Smooth muscle cell of trachea (primary cell): Measurements from ENCODE around the gene C17orf107. TPM values are rescaled to one million over a fixed set of nuclear protein-coding genes. Genes with fewer than 3 reads are reported as not detected.

Source experiments
- total RNA-seq: library from RNA; depleted of rRNA; stranded (reverse); fragments of >200 nt; gene quantifications from 2 replicates; pipeline ENCODE4 v1.2.1, GENCODE V29; 2014

C17orf107 gene
- total RNA-seq: 1.9 and 5.0 TPM in 2 replicates

GRCh38 chr17:4899341-4900230 lies at the start of gene C17orf107:
Gene C17orf107, plus strand, starts transcription at chr17:4899536. Its CDS starts 227 bp downstream, at chr17:4899763.

GRCh38 chr17:4903051-4903818 lies 3.9 kb downstream of the C17orf107 start, which contains the start of gene CHRNE:
Gene CHRNE, minus strand, starts transcription at chr17:4903098. Its CDS starts 35 bp downstream, at chr17:4903063.

GRCh38 chr17:4931963-4932362 lies 32.6 kb downstream of the C17orf107 start, which contains the start of gene GP1BA:
Gene GP1BA, plus strand, starts transcription at chr17:4932277. Its CDS starts 328 bp downstream, at chr17:4932605.

DNA sequence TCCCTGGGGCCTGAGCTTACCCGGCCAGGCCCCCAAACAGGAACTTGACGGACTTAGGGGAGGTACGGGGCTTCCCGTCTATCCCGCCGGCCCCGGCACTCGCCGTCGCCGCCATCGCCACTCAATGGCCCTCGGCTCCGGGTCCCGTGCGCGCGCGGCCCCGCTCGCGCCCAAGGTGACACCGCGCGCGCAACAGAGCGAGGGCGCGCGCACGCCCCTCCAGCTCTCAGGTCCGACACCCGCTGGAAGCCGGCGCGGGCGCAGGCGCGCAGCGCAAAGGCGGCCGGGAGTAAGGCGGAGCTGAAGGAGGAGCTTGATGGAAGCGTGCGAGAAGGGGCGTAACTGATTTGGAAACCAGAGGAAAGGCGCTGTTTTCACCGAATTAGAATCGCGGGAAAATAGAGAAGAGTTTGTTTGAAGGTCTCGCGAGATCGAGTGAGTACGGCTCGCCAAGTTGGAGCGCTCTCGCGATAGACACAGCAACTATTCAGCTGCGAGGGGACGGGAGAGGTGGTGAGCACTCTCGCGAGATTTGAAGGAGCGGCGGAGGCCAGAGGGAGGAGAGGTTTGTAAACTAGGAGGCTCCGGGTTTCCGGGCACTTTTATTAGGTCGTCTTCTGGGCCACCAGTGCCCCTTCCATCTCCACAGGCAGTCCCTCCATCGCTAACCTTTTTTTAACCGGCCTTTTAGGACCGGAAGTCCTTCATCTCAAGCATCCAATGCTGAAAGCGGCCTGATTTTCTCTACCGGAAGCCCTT lies 40.6 kb downstream of the C17orf107 start, which contains the start of the genes RNF167 and SLC25A11:
RNF167 (plus strand) TSS at position 473 of the 759 bp plus-strand sequence. CDS start 642 bp downstream, outside the sequence.
SLC25A11 (minus strand) TSS at position 251 of the 759 bp plus-strand sequence; CDS start at position 115, 136 bp downstream.

DNA sequence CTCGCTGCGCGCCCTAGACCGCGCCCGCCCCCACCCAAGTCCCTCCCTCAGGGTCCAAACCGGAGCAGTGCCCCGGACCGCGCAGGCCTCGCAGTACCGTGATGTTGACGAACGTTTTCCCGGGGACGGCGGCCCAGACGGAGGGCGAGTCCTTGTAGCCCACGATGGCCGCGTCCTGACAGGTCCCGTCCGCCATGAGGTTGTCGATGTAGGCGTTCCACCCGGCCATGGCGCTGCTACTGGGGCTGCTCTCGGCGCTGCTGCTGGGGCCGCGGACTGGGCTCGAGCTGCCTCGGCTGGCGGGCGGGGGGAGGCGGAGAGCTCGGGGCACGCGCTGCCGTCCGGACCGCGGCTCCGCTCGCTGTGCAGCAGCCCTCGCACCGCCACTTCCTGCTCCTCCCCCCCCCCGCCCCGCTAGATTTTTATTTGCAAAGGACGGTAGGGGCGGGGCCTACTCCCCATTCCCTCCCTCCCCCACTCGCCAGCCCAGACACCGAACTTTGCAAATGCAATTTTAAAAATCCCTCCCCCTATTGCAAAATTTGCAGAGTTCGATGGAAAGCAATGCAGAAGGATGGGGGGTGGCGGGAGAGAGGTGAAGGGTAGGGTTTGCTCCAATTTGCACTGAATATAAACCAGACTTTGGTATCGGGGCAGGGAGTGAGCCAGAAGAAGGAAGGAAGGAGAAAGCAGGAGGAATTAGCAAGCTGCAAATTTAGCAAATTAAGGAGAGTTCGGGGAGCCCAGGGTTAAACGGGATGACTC lies 49.0 kb downstream of the C17orf107 start, which contains the start of gene PFN1:
PFN1 (minus strand) TSS at position 365 of the 765 bp plus-strand sequence; CDS start at position 229, 136 bp downstream.

DNA sequence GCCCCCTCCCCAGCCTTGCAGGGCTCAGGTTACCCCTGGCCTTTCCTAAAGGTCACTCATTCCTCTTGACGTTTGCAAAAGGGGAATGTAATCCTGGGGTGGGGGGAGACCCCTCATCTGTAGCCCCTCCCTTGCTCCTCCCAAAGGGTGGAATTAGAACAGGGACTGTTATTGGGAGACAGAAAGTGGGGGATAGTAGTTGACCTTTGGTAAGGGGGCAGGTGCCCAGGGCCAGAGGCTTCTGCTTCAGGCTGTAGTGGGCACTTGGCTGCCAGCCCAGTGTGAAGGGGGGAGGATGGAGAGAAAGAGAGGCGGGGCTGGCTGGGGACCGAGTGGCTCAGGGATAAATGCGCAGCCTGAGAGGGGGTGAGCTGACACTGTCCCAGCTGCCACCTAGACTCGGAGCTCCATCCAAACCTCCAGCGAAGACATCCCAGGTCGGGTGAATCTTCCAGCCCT lies 51.4 kb downstream of the C17orf107 start, which contains the start of gene ENO3:
ENO3 (plus strand) TSS at position 374 of the 459 bp plus-strand sequence. CDS start 711 bp downstream, outside the sequence.

Other genes starting within 250 kb of the C17orf107 start
- gene PELP1, start 195.4 kb upstream of the C17orf107 start, total RNA-seq: 31.1 and 36.1 TPM in 2 replicates
- 3.8 and 4.6 TPM in 2 replicates for gene ARRB2, start 188.9 kb upstream of the C17orf107 start, total RNA-seq
- 14.0 and 15.9 TPM in 2 replicates for gene MED11, start 168.1 kb upstream of the C17orf107 start, total RNA-seq
- gene ZMYND15, start 159.7 kb upstream of the C17orf107 start, total RNA-seq: 0.15 and 0.33 TPM in 2 replicates
- gene CXCL16, start 159.6 kb upstream of the C17orf107 start, total RNA-seq: 2.0 TPM in 1 of 2 replicates, not detected in the other
- gene TM4SF5, start 127.7 kb upstream of the C17orf107 start, total RNA-seq: not detected in 2 replicates
- 0.83 and 1.0 TPM in 2 replicates for gene VMO1, start 113.2 kb upstream of the C17orf107 start, total RNA-seq
- gene GLTPD2, start 110.6 kb upstream of the C17orf107 start, total RNA-seq: not detected in 2 replicates
- gene PSMB6, start 103.4 kb upstream of the C17orf107 start, total RNA-seq: 97.4 and 218 TPM in 2 replicates
- gene PLD2, start 92.4 kb upstream of the C17orf107 start, total RNA-seq: 29.8 and 30.1 TPM in 2 replicates
- 39.4 and 40.6 TPM in 2 replicates for gene MINK1, start 66.2 kb upstream of the C17orf107 start, total RNA-seq
- 0.87 and 1.2 TPM in 2 replicates for gene CHRNE, start 3.6 kb downstream of the C17orf107 start, total RNA-seq
- gene GP1BA, start 32.7 kb downstream of the C17orf107 start, total RNA-seq: not detected in 2 replicates
- gene SLC25A11, start 40.5 kb downstream of the C17orf107 start, total RNA-seq: 49.3 and 52.8 TPM in 2 replicates
- gene RNF167, start 40.7 kb downstream of the C17orf107 start, total RNA-seq: 24.0 and 30.8 TPM in 2 replicates
- 605 and 662 TPM in 2 replicates for gene PFN1, start 49.0 kb downstream of the C17orf107 start, total RNA-seq
- 2.3 and 3.6 TPM in 2 replicates for gene ENO3, start 51.6 kb downstream of the C17orf107 start, total RNA-seq
- gene SPAG7, start 68.3 kb downstream of the C17orf107 start, total RNA-seq: 43.2 and 56.1 TPM in 2 replicates
- gene CAMTA2, start 88.1 kb downstream of the C17orf107 start, total RNA-seq: 16.7 and 20.3 TPM in 2 replicates
- 0.66 TPM in 1 of 2 replicates, not detected in the other for gene INCA1, start 98.0 kb downstream of the C17orf107 start, total RNA-seq
- gene KIF1C, start 98.4 kb downstream of the C17orf107 start, total RNA-seq: 65.3 and 110 TPM in 2 replicates
- under 0.01 TPM in 1 of 2 replicates, not detected in the other for gene SLC52A1, start 135.9 kb downstream of the C17orf107 start, total RNA-seq
- gene ZFP3, start 178.9 kb downstream of the C17orf107 start, total RNA-seq: 1.5 and 1.9 TPM in 2 replicates
- gene ZNF232, start 212.3 kb downstream of the C17orf107 start, total RNA-seq: 6.8 and 7.8 TPM in 2 replicates
- under 0.01 TPM in 1 of 2 replicates, not detected in the other for gene USP6, start 216.5 kb downstream of the C17orf107 start, total RNA-seq